C4-2B (cell line): ENCODE results near the gene TXLNG.

Experiments used
- H3K27ac ChIP-seq: fragments of 450-650 bp; 2 replicates; pipeline ENCODE4 v1.5.1; 2017
- ZFX ChIP-seq: fragments of 450-650 bp; IDR thresholded peaks from 2 replicates; pipeline ENCODE4 v1.6.1; 2017
- TF ChIP-seq, protein P1 (sequence below): fragments of 450-650 bp; conservative IDR thresholded peaks from 2 replicates; pipeline ENCODE4 v1.5.1; 2017; ENCODE audit warnings: mild to moderate bottlenecking

Gene TXLNG

DNA sequence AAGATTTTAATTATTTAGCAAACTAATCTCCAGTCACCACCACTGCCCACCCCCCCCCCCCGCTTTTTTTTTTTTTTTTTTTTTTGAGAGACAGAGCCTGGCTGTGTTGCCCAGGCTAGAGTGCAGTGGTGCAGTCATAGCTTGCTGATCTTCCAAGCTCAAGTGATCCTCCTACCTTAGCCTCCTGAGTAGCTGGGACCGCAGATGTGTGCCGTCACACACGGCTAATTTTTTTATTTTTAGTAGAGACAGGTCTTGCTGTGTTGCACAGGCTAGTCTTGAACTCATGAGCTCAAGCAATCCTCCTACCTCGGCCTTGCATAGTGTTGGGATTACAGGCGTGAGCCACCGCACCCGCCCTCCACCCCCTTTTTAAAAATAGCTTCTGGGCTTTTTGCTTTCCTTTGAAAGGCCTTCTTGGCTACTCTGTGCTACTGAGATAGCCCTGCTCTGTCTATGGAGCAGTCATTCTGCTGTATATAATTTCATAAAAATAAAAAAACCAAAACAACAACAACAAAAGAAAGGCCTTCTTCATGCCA is 18.7 kb downstream of the TXLNG start:
- H3K27ac ChIP-seq, result no peak overlapping the region
- no peak for TF ChIP-seq ZFX
- TF ChIP-seq, protein P1, sequence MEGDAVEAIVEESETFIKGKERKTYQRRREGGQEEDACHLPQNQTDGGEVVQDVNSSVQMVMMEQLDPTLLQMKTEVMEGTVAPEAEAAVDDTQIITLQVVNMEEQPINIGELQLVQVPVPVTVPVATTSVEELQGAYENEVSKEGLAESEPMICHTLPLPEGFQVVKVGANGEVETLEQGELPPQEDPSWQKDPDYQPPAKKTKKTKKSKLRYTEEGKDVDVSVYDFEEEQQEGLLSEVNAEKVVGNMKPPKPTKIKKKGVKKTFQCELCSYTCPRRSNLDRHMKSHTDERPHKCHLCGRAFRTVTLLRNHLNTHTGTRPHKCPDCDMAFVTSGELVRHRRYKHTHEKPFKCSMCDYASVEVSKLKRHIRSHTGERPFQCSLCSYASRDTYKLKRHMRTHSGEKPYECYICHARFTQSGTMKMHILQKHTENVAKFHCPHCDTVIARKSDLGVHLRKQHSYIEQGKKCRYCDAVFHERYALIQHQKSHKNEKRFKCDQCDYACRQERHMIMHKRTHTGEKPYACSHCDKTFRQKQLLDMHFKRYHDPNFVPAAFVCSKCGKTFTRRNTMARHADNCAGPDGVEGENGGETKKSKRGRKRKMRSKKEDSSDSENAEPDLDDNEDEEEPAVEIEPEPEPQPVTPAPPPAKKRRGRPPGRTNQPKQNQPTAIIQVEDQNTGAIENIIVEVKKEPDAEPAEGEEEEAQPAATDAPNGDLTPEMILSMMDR, result no peak

DNA sequence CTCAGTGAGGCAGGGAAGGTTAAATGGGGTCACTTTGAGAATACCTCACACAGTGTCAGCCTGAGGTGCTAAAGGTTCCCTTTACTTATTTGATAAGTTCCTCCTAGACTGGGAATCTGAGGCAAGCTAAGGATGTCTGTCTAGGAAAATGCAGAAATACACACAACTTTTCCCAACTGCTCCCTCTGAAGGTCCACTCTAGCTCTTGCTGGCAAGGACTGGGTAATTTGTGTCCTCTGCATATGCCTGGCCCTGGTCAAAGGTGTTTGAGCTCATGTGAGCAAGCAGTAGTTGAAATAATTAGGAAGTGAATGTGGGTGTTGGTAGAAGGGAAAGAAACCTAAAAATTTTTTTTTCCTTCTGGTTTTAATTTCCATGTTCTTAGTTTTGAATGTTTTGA is 21.3 kb downstream of the TXLNG start:
- H3K27ac ChIP-seq, result no peak overlapping the region

DNA sequence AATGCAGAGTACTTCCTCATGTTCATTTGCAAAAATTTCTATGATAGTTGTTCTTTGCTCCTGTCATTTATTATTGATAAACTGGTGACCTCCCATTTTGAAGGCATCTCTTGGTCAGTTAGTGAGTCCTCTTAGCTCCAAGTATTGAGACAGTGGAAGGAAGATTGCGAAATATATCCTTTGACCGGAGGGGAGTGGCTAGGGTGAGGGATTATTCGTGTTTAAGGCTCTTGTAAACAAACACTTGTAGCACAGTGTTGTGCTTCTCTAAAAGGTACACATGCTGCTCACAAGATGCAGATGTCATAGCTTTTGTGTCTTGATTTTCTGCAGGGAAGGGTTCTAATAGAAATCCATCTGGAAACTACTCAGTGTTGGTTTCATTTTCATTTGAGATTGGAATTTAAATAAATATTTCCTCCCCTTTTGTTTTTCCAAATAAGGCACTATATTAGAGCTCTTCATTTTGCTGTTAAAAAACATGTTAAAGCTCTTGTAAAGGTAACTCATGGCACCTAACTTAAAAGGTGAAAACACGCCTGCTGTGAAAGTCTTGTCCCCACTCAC is 21.8 kb downstream of the TXLNG start:
- no peak for TF ChIP-seq ZFX
- TF ChIP-seq, protein P1, result no peak
- H3K27ac ChIP-seq, result no peak overlapping the region

More for the DNA sequence above, 21.3 kb downstream of the TXLNG start:
- no peak for TF ChIP-seq ZFX
- TF ChIP-seq, protein P1, result no peak

DNA sequence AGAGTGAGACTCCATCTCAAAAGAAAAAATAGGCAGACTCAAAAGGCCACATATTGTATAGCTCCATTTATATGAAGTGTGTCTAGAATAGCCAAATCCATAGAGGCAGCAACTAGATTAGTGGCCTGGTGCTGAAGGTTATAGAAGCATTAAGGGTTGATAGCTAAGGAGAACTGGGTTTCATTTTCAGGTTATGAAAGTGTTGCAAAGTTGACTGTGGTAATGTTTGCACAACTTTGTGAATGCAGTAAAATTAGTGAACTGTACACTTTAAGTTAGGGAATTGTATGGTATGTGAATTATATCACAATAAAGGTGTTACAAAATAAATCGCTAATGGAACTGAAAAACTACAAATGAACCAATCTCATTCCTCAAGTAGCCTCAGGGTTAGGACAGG is 28.3 kb downstream of the TXLNG start:
- no peak for TF ChIP-seq ZFX

DNA sequence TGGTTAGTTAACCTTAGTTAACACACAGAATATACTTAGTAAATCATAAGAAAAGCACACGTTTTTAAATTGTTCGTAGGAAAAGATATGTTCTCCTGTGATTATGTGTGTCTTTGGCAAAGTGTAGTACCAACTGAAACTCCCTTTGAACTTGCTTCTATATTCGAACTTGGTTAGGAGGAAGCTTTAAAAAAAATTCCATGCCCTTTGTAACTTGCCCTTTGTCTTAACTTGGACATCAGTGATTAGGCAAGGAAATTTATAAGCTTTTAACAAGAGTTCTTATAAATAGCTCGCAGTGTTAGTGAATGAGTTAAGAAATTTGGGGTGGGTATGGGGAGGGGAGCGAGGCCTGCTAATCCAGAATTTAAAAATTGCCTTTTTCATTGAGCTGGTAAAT is 33.4 kb downstream of the TXLNG start:
- no peak overlapping the region for H3K27ac ChIP-seq

More for the DNA sequence above, 28.3 kb downstream of the TXLNG start:
- H3K27ac ChIP-seq, result no peak overlapping the region

DNA sequence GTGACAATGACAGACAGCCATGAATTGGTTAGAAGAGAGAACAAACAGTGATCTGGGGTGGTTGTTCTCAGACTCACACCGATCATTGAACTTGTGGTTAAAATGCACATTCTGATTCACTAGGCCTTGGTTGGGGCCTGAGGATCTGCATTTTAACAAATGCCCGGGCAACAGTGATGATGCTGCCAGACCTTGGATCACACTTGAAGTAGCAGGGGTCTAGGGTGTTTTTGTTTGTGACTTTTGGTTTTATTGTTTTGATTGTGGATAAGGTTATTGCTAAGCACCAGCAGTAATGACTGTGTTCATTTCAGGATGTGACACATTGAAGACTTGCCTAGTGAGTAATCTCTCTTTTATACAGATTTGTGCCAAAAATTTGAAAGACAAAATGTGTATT is 36.5 kb downstream of the TXLNG start:
- no peak for TF ChIP-seq ZFX
- TF ChIP-seq, protein P1, result no peak
- H3K27ac ChIP-seq, result no peak overlapping the region

More for the DNA sequence above, 33.4 kb downstream of the TXLNG start:
- no peak for TF ChIP-seq ZFX
- TF ChIP-seq, protein P1, result no peak

DNA sequence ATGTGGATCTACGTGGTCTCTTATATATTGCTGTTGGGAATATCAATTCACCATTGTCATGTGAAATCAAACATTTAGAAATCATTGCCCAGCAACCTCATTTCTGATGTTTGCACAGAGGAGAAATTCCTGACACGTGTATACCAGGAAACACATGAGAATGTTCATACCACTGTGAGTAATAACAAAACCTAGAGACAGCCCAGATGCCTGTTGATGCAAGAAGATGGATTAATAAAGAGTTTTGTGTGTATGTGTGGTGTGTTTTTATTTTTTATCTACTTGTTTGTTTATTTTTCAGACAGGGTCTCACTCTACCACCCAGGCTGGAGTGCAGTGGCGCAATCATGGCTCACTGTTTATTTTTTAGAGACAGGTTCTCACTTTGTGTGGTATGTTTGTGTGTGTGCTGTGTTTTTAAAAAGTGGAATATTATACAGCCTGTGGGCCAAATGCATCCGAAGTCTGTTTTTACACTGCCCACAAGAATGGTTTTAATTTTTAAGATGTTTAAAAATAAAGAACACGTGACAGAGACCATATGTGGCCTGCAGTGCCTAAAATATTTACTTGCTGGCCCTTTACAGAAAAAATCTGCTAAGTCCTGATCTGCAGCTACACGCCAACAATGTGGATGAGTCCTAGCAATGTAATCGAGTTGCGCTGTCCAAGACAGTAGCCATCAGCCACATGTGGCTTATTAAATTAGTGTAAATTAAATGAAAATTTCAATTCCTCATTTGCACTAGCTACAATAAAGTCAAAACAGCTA is 39.2 kb downstream of the TXLNG start:
- peak overlapping the region; percentile 32; the same call in 1 of the 2 replicates for H3K27ac ChIP-seq
- TF ChIP-seq, protein P1, result no peak
- TF ChIP-seq ZFX, result no peak
